ENCODE measurements around the gene ZNF474. TPM values are rescaled to one million over a fixed set of nuclear protein-coding genes. Genes with fewer than 3 reads are reported as not detected.

Gene ZNF474
- total RNA-seq, 1 experiment from 2014 or later: not detected

DNA sequence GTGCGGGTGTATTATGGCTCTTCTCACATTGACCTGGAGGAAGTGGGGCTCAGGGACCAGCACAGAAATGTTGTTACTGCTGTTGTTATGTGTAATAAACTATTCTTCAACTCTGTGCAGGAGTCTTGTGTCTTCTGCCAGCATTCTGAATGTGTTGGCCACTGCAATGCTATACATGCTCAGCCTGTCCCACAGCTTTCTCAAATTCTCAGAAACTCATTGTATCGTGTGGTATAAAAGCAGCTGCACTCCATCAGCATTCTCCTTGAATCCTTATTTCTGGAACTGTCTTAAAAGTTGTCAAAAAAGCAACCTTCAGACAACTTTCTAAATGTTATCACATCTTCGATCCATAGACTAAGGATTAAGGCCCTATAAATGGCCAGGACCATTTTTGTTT is 72.0 kb downstream of the ZNF474 start:
- DNase-seq (ENCODE audit: low spot score): no peak
- ChIA-PET CTCF (no interaction called here), POLR2A (ENCODE audit: low non-redundant PET) (no interaction called here)
- Histone ChIP-seq H3K4me1 (ENCODE audit: insufficient read depth, low read length, poor library complexity, severe bottlenecking) (no peaks in the 10 kb centered on the region), H3K27ac (ENCODE audit: low read depth, low read length, poor library complexity, severe bottlenecking) (no peak overlapping the region), H3K36me3 (ENCODE audit: insufficient read depth, low read length, poor library complexity, severe bottlenecking) (no peaks in the 10 kb centered on the region), H3K9me3 (ENCODE audit: low read depth, low read length, poor library complexity, severe bottlenecking) (no peaks in the 10 kb centered on the region), H3K4me3 (ENCODE audit: low read depth, low read length, poor library complexity, severe bottlenecking) (no peak overlapping the region), H3K27me3 (replicated peaks; ENCODE audit: insufficient read depth, low read depth, low read length, poor library complexity) (peaks cover 37% of the 10 kb centered on the region)
- no TSS peak for BruUV-seq (replicated peaks)
- intact Hi-C loops (cut with micrococcal nuclease; ENCODE audit: unreplicated experiment): no loop called here
- TF ChIP-seq EZH2 (IDR thresholded peaks at IDR 0.05; ENCODE audit: borderline replicate concordance, low read depth, low read length, poor library complexity, severe bottlenecking): no peak
- TF ChIP-seq CTCF (conservative IDR thresholded peaks at IDR 0.05; ENCODE audit: low read depth, low read length): no peak

DNA sequence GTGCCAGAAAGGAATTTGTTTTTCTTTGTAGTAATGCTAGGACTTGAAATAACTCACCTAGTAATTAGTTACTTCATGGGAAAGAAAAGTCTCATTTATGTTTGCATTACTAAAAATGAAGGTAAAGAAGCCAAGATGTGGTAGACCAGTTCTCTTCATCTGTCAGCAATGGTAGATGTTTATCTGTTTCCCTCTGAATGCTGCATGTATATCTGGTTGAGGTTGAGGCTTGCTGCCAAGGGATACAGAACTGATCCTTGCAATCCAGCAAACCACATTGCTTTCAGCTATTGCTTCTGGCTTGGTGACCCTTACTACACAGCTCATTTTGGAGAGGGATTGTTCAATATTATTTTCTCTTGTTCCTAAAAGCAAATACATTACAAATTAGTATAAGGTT is 73.6 kb downstream of the ZNF474 start:
- H3K4me1 ChIP-seq (ENCODE audit: insufficient read depth, low read length, poor library complexity, severe bottlenecking): no peaks in the 10 kb centered on the region
- H3K4me3 ChIP-seq (ENCODE audit: low read depth, low read length, poor library complexity, severe bottlenecking): no peak overlapping the region
- H3K36me3 ChIP-seq (ENCODE audit: insufficient read depth, low read length, poor library complexity, severe bottlenecking): no peaks in the 10 kb centered on the region
- no peak for TF ChIP-seq CTCF (conservative IDR thresholded peaks at IDR 0.05; ENCODE audit: low read depth, low read length)
- TF ChIP-seq EZH2 (IDR thresholded peaks at IDR 0.05; ENCODE audit: borderline replicate concordance, low read depth, low read length, poor library complexity, severe bottlenecking): no peak
- H3K27me3 ChIP-seq (replicated peaks; ENCODE audit: insufficient read depth, low read depth, low read length, poor library complexity): peaks cover 25% of the 10 kb centered on the region
- H3K27ac ChIP-seq (ENCODE audit: low read depth, low read length, poor library complexity, severe bottlenecking): no peak overlapping the region
- no peak for DNase-seq (ENCODE audit: low spot score)
- BruUV-seq (replicated peaks): no TSS peak
- intact Hi-C loops (cut with micrococcal nuclease; ENCODE audit: unreplicated experiment): no loop called here
- CTCF ChIA-PET: no interaction called here
- POLR2A ChIA-PET (ENCODE audit: low non-redundant PET): no interaction called here
- no peaks in the 10 kb centered on the region for H3K9me3 ChIP-seq (ENCODE audit: low read depth, low read length, poor library complexity, severe bottlenecking)

Other genes with a start within 250 kb of the ZNF474 start
- gene SRFBP1, start 167.6 kb upstream of the ZNF474 start, total RNA-seq (2021): 16.3 and 22.0 TPM in 2 replicates
- 2.8 and 3.6 TPM in 2 replicates for gene LOX, start 51.3 kb upstream of the ZNF474 start, total RNA-seq (2021)
- gene SNCAIP, start 182.7 kb downstream of the ZNF474 start, total RNA-seq (2021): not detected in 2 replicates

Measured in A673 (cell line).